MV-4-11 (cell line): Measurements from ENCODE around the gene NFYA.

ENCODE experiments used
- DNase-seq: peaks from one replicate; lab custom pipeline; 2025; lab: John Stamatoyannopoulos, UW

NFYA gene

DNA sequence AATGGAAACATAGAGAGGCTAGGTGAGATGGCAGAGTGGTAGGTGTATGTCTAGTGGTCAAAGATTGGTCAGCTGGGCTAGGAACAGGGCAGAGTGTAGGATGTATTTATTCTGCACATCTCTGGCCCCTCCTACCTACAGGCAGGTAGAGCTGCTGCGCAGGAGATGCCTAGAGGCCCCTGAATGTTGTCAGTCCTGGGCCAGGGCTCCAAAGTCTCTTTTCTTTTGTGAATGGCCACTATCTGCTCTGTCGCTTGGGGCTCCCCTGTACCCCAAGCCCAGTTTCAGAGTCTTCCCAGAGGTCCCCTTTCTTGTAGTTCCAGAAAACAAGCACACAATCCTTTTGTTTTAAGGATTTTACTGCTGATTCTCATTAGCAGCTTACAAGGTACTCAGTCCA, 25.5 kb upstream of the NFYA start:
- DNase-seq, result no peak

DNA sequence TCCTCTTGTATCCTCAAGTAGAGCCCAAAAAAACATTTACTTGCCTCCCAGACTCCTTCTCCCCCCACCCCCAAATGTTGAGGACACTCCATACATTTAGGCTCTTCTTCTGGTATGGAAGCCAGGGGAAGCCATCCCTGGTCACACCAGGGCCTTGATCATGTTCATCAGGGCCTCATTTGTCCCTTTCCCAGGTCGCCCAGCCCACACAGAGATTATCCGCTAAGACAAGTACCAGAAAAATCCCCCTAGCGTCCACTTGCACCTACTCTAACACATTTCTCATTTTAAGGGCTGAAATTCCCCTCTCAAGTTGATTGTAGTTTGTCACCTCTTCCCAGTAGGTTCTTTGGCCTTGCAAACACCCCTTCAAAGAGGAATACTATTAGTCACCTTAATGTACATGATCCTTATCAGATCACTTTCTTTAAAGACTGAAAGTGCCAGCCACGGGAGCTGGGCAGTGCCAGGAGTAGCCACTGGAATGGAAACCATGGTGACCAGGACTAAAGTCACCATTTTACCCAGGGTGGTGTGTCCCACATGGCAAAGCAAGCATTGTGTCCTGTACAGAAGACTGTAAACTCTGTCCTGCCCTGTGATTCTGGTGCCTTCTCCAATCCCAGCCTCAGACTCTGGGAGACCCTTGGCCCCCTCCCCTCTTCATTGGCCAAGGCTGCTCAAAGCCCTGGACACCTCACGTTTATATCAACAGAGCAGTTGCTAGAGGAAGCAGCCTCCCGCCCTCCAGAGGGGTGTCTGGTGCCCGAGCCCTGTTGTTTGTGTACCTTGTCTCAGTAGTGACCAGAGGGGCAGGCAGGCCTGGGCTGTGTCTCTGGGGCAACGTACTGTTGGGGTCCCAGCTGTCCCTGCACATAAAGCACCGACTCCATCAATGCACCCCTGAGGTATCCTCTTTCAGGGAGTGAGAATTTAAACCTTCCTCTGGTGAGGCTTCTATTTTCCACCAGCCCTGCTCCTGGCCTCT, 24.7 kb upstream of the NFYA start:
- no peak for DNase-seq

DNA sequence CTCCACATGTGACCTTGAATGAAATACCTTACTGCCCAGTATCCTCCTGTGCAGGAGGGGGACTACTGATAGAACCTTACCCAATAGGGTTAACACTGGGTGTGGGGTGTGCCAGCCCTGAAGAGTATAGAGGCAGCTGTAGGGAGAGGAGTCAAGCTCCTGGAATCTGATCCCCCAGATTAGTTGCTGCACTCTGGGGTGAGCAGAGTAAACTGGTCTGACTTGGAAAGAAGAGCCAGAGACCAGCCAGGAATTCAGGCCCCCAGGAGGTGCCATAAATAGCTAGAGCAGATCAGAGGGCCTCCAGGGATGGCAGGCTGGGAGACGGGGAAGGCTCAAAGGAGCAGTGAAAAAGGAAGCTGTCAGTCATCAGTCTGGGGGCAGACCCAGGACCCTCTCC, 23.3 kb upstream of the NFYA start:
- DNase-seq, result no peak

DNA sequence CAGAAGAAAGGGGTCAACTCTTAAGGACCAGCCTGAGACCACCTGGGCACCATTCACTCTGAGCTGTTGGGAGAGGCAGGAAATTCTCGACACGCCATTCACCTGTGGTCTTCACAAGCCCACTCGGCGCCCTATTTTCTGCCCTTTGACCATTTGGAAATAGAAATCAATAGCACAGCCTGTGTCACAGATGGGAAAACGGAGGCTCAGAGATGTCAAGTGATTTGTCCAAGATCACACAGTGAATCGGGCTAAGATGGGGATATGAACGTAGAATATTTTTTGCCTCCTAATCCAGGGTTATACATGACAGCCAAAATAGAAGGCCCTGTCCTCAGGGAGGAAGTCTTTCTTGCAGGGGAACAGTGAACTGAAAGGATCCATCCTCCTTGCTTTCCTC, 22.8 kb upstream of the NFYA start:
- DNase-seq, result no peak

DNA sequence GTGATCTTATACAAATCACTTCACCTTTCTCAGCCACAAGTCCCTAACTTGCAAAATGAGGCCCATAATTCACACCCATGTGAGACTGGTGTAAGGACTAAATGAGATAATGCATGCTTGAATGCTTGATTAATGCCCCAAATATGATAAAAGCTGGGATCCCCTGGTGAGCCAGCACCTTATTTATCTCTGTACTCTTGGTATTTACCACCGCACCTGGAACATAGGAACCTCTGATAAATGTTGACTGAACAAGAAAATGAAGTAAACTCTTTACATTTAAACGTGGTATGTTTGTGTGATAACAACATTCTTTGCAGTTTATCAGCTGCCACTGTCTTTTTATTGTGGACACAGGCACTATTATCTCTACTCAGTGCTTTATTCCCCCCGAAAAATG, 22.2 kb upstream of the NFYA start:
- no peak for DNase-seq

DNA sequence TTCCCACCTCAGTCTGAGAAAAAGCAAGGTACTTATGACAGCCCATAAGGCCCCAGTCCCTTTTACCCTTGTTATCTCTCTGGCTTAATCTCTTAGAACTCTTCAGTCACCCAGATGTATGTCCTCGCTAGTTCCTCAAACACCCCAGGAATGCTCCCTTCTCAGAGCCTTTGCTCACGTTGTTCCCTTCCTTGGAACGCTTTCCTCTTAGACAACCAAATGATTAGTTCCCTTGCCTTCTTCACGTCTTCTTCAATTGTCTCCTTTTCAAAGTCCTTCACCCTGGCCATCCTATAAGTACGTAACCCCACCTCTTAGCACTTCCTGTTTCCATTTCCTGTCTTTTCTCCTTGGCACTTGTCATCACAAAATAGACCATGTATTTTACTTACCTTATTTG, 20.9 kb upstream of the NFYA start:
- DNase-seq, result peak; percentile 70

DNA sequence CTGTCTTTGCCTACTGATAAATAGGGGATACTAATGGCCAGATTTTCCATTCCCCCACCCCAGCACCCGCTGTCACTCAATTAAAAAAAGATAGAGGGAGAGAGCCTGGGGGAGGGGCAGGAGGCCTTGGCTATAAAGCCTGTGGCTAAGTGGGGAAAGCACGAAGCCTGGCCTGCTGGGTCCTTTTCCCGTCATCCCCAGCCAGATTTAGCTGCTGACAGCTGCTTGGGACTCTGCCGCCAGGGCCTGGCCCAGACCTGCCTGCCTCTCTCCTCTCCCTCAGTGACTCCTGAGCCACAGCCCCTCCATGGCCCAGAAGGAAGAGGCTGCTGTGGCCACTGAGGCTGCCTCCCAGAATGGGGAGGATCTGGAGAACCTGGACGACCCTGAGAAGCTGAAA, 19.7 kb upstream of the NFYA start, which contains the start of gene APOBEC2:
APOBEC2 (plus strand) TSS at position 162 of the 400 bp plus-strand sequence; CDS start at position 308, 146 bp downstream.
- DNase-seq, result no peak

DNA sequence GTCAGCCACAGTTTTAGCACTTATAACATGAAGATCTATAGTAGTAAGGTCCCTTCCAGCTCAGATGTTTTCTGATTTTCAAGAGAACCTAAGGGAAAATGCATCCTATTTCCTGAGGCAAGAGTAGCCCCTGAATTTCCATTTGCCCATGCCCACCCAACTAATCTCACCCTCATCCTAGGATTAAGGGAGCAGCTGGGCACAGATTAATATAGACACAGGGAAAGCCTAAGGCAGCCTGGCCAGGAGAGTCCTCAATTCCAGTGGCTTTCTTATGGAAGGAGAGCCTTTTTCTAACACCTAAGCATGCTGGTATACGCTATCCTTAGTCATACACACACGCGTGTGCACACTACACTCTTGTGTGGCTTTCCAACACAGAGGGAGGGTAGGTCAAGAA, 18.3 kb upstream of the NFYA start:
- no peak for DNase-seq

DNA sequence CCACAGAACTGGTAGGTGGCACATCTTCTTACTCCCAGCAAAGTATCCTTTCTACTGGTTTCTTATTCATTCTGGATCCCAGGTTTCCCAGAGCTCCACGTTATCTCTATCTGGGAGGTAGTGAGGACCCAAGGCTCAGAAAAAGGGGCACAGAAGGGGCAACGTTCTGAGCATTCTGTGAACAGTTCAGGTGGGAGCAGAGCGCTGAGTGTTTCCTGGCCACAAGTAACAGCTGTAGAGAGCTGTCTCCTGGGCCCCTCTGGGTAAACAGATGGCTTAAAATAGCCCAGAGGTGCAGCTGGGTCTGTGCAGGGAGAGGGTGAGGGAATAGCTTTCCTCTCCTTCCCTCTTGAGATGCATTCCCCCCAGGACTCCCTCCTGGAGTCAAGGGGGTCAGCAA, 17.6 kb upstream of the NFYA start:
- no peak for DNase-seq

DNA sequence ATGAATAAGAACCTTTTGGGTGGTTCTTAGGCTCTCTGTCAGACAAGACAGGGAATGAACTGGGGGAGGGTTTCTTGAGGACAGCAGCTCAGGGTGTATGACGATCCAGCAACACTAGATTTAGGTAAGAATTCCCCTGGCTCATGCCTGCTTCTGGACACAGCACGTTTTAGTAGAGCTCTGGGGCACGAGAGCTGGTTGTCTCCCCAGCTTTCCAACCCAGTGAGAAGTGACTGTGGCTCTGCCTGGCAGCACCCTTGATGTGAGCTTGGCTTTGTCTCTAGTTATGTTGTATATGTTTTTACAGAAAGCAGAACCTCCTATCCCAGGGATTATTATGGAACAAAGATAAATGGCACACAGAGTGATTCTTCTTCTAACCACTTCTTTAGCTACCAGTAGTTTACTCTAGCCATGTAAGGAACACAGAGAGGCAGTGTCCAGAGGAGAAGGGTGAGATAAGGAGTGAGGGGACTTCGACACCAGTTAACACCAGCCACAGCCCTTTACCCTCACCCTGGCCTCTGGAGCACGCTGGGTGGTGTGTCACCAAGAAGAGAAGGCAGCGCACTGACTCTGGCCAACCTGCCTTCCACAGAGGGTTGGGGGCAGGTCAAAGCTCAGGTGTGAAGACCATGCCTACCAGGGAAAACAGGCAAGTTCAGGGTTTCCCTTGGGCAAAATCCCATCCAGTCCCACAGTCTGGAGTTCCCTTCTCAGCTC, 15.8 kb upstream of the NFYA start:
- no peak for DNase-seq

DNA sequence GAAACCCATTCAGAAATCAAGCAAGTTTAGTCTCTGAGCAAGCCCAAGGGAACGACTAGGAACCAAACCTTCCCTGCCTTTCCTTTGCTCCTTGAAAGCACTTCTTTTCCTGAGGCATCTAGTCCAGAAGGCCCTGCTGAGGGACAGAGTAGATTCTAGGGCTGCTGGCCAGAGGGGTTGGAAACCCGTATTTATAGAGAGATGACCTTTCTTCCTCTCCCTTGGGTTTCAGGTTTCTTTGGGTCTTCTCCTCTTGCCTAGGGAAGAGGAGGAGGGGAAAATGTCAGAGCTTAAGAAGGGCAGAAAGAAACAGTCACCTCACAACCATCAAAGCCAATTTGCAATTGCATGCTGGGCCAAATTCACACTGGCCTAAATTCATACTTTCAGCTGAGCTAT, 14.0 kb upstream of the NFYA start:
- no peak for DNase-seq

DNA sequence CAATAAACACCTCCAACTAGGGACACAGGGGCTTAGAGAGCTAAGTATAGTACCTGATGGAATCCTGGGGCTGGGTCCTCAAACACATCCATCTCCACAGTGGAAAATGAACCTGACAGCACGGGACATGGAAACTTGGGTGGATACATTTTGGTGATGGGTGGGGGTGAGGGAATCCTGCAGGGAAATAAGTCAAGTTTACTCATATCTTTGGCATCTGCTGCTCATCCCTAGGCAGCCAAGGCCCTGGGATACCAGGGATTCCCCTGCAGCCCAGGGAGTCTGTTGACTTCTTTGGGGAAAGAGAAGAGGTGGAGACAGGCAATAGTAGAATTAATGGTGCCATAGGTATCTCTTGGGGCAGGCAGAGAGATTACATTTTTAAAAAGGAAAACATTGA, 13.2 kb upstream of the NFYA start:
- no peak for DNase-seq

DNA sequence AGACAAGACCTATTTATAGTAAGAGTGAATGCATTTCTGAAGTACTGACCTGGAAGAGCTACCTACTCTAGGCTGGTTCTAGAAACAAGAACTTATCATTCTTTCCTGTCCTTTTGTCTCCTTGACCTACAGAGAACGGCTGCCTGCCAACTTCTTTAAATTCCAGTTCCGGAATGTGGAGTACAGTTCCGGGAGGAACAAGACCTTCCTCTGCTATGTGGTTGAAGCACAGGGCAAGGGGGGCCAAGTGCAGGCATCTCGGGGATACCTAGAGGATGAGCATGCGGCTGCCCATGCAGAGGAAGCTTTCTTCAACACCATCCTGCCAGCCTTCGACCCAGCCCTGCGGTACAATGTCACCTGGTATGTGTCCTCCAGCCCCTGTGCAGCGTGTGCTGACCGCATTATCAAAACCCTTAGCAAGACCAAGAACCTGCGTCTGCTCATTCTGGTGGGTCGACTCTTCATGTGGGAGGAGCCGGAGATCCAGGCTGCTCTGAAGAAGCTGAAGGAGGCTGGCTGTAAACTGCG, 11.5 kb upstream of the NFYA start:
- no peak for DNase-seq

DNA sequence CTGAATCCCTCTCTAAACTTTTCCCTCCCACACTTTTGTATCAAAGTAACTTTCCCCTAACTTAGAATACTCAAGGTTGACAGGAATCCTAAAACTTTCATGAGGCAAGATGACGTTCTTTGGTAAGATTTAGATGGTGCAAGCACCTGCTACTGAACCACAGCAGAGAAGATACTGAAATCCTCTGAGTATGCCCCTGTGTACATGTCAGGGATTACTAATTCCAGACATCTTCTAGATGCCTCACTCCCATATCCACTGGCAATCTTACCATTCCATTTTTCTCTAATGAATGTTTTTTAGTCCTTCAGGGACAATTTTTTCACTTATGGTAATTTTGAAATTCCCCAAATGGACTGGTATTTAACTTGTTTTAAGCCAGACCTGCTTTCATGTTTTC, 10.7 kb upstream of the NFYA start:
- DNase-seq, result no peak

DNA sequence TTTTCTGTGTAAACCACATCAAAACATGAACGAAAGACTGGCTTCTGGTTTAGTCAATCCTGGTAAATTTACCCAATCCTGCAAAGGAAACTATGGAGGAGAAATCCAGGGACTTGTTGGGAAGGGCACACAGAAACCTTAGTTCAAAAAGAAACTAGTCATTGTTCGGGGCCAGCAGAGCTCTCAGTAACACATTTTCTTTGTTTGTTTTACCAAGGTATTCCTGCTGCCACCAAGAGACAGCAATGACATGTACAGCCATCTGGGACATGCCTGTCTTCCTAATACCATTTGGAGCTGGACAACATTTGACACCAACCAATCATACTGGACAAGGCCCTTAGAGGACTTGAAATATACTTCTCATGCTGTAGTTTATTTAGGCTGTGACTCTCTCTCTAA, 8.9 kb upstream of the NFYA start:
- no peak for DNase-seq

DNA sequence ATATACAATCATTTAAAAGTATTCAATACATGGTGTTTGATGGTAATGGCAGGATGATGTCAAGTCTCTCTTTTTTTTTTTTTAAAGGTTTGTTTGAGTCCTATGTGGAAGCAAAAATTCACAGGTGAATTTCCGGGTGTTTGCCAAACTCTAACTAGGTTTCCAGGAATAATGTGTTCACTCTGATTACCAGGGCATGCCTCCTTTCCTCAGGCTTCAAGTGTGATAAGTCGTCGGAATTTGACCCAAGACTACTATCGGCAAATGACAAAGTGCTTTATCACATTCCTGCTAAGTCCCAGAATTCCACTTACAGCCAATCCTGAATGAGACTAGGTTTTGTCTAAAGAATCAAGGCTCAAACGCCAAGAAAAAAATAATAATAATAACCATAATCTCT, 7.9 kb upstream of the NFYA start:
- DNase-seq, result no peak

DNA sequence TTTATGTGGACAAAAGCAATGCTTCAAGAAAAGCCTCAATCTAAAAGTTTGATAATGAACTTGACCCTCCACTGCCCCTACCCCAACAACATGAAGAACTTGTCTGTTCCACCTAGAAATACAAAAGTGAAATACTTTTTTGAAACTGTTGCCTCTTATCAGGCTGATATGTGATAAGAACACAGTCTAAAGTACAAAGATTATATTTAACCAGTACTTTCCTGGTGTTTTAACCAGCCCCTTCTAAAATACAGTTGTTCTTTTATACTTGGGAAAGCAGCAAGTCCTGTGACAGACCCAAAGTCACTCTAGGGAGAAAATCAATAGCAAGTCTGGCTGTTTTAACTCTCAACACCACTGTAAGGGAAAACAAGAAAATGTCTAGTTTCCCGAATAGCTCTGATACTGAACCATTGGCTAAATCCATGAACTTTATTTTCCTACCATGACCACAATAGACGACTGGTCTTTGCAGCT, 7.2 kb upstream of the NFYA start:
- no peak for DNase-seq

DNA sequence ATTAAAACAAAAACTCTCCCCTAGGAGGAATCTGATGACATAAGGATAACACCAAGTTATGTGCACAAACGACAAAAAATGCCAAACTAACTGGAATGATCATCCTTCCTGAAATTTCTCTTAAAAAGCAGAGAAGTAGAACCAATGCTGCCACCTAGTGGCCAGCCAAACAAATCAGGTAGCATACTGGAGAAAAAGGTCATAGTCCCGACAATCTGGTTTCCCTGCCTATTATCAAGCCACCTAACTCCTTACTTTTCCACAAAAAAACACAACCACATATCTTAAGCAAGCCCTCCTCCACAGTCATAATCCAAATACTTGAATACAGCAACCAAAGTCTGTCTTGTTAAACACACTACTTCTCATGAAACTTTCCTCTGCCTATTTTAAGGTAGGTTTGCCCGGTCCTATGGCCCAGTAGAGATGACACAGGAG, 5.9 kb upstream of the NFYA start:
- peak; percentile 58 for DNase-seq

DNA sequence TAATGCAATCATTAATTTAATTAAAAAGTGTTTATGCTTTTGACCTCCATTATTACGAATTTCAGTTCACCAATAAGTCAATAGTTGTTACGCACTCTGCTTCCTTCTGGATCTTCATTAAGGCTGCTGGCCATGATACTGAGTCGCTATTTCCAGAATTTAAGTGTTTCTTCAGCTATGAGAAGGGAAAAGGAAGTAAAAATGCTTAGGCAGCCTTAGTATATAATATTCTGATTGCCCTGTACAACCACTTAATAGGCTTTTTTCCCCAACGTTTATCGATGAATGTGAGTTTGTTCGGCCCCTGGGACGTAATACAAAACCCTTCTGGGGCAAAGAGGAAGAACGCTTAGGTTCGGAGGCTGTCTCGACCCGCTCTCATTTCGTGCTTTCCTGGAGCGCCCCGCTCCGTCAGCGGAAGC, 1.3 kb upstream of the NFYA start:
- DNase-seq, result no peak

DNA sequence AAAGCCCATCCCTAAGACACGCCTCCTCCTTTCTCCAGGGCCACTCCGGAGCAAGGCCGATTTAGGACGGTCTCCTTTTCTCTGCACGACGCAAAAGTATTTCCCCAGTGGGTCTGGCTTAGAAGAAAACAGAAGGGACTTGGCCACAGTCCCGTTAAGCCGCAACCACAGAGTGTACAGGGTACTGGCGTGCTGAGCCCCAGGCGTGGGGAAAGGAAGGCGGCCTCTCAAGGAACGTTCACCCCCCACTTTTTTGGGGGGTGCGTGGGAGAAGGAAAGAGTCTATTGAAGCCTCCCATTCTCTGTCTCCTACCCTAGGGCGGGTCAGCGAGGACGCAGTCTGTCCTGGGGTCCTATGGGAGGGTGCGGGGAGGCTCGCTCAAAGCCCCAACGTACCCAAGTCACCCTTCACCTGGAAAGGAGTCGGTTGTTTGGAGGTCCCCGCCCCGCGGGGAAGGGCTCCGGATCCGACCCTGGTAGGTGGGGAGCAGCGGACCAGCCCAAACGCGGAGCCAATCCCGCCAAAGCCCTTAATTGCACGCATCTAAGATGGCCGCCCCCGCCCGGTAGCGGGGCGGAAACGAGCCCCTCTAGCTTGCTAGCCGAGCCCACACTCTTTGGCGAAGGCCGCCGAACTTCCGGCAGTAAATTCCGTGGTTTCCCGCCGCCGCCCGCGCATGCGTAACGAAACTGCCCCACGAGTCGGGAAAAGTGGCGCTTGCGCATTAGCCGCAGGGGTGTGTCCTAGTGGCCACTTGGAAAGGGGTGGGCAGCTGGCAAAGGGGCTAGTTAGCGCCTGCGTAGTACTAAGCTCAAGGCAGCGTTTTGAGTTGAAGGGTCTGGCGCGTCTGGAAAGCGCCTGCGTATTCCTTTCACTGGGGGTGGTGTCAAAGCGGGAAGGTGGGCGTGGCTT, 595 bp upstream of the NFYA start, which contains the start of gene OARD1:
OARD1 (minus strand) TSS at position 434 of the 913 bp plus-strand sequence. CDS start 722 bp downstream, outside the sequence.
- DNase-seq, result peak; percentile 100

DNA sequence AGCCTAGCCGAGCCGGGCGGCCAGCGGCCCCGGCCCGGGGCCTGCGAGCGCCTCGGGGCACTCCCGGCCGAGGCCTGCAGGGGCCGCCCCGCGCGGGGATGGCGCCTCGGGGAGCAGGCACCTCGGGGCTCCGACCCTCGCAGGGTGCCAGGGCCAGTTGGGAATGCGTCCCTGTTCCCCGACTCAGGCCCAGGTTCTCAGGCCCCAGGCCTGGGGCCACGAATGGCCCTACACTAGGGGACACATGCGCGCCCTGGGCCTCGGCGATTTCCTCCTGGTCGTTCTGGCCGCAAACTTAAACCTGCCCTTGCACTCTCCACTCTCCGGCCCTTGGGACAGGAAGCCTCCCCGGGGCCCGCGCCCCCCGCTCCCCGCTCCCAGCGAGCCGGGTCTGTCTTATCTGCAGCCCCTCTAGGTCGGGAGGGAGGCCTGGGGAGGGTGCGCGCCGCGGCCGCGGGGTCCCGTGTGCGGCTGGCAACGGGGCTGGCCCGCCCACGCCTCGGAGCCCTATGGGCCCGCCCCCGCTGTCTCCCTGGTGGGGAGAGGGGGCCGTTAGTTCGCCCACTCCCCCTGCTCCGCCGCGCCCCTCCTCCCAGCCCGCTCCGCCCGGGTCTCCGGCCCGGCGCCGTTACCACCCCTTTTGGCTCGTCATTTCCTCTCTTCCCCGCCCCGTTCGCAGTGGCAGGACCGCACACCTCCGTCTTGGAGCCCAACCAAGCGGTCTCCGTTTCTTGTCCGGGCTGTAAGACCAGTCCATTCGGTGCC, 611 bp downstream of the NFYA start:
- peak; percentile 65 for DNase-seq
